Measurements from ENCODE around the gene PTMA. TPM values are rescaled to one million over a fixed set of nuclear protein-coding genes. Genes with fewer than 3 reads are reported as not detected.
"Not testable (repeated sequence)": the region's sequence is repeated elsewhere in the genome, so short reads cannot be mapped to it uniquely, and the experiment has no call there.

The PTMA gene, protein sequence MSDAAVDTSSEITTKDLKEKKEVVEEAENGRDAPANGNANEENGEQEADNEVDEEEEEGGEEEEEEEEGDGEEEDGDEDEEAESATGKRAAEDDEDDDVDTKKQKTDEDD
- total RNA-seq (100 to 1,000 TPM; 143 to 409 (median 200) TPM), polyA plus RNA-seq (100 to 1,000 TPM; 403 to 707 TPM)
- long read RNA-seq, donor 1, transcript PTMA-201 (5 exons, 1,212 nt) = minor isoform, 8 of 112 reads
- long read RNA-seq, donor 1, transcript PTMA-202 (5 exons, 1,221 nt) = major isoform, 90 of 112 reads
- long read RNA-seq, donor 1, partial matches to known transcripts = 6 of 112 reads
- long read RNA-seq, donor 1, other reads (novel, unspliced or antisense) = 8 of 112 reads
- long read RNA-seq, donor 2, transcript PTMA-201 (5 exons, 1,212 nt) = minor isoform, 17 of 178 reads
- long read RNA-seq, donor 2, transcript PTMA-202 (5 exons, 1,221 nt) = major isoform, 125 of 178 reads
- long read RNA-seq, donor 2, partial matches to known transcripts = 27 of 178 reads
- long read RNA-seq, donor 2, other reads (novel, unspliced or antisense) = 5 of 178 reads
- long read RNA-seq, donor 3, transcript PTMA-202 (5 exons, 1,221 nt) = major isoform, 92 of 125 reads
- long read RNA-seq, donor 3, transcript PTMA-201 (5 exons, 1,212 nt) = minor isoform, 14 of 125 reads
- long read RNA-seq, donor 3, partial matches to known transcripts = 11 of 125 reads
- long read RNA-seq, donor 3, other reads (novel, unspliced or antisense) = 5 of 125 reads

DNA sequence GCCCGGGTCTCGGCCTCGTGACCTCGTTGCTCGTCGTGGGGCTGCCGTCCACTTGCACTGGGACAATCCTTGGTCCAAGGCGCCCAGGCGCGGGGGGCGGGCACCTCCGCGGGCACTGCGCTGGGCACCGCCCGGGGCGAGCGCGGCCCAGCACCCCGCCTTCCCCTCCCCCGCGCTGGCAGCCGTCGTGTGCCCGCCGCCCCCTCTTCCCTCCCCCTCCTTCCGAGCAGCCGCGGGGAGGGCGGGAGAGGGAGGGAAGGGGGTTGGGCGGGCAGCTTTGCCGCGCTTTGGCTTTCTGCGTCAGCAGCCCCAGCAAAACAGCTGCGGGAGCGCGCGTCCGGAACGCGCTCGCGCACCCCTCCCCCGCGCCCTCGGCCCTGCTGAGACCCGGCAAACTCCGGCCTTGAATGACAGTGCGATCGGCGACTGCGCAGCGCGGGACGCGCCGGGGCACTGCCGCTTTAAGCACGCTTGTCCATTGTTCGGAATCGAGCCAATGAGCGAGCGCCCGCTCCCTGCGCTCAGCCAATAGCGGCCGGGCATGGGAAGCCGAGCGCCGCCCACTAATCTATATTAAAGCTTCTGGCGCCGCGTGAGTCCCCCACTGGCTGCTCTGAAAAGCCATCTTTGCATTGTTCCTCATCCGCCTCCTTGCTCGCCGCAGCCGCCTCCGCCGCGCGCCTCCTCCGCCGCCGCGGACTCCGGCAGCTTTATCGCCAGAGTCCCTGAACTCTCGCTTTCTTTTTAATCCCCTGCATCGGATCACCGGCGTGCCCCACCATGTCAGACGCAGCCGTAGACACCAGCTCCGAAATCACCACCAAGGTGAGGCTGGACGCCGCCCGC, at the start of gene PTMA:
Gene PTMA, plus strand, starts transcription at position 599 of the 846 bp plus-strand sequence. Its CDS starts 182 bp downstream, at position 781.
- no peaks in the 10 kb centered on the region for H3K9me3 ChIP-seq
- H3K4me1 ChIP-seq = peaks cover 6 to 46% (median 33%) of the 10 kb centered on the region in 12 donors
- peak within 1 kb of the TSS; percentile 63 to 99 (median 96) for H3K4me3 ChIP-seq
- 0 to 1% (median 0%) methylated on average over 38 to 97 of the region's 97 CpGs for WGBS, 4 donors
- ATAC-seq (peak; percentile 74 to 85 (median 84)), DNase-seq (peak; percentile 100)
- TF ChIP-seq POLR2A (IDR thresholded peaks at IDR 0.05) = peak; percentile 60 to 99
- TF ChIP-seq, protein P1, sequence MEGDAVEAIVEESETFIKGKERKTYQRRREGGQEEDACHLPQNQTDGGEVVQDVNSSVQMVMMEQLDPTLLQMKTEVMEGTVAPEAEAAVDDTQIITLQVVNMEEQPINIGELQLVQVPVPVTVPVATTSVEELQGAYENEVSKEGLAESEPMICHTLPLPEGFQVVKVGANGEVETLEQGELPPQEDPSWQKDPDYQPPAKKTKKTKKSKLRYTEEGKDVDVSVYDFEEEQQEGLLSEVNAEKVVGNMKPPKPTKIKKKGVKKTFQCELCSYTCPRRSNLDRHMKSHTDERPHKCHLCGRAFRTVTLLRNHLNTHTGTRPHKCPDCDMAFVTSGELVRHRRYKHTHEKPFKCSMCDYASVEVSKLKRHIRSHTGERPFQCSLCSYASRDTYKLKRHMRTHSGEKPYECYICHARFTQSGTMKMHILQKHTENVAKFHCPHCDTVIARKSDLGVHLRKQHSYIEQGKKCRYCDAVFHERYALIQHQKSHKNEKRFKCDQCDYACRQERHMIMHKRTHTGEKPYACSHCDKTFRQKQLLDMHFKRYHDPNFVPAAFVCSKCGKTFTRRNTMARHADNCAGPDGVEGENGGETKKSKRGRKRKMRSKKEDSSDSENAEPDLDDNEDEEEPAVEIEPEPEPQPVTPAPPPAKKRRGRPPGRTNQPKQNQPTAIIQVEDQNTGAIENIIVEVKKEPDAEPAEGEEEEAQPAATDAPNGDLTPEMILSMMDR (IDR thresholded peaks at IDR 0.05) = no peak
- H3K27me3 ChIP-seq = no peaks in the 10 kb centered on the region
- intact Hi-C loops (cut with DNase I) = loop anchor here in 5 of 10 donors (1.0 to 5.0 kb wide), 7 partner anchors 27 to 94 kb away; partner anchors contain the start of gene PDE6D (in 1 of the 5)
- H3K36me3 ChIP-seq = peaks cover 0 to 20% (median 16%) of the 10 kb centered on the region in 9 donors
- H3K27ac ChIP-seq = peak within 1 kb of the TSS; percentile 94 to 100 (median 99)

DNA sequence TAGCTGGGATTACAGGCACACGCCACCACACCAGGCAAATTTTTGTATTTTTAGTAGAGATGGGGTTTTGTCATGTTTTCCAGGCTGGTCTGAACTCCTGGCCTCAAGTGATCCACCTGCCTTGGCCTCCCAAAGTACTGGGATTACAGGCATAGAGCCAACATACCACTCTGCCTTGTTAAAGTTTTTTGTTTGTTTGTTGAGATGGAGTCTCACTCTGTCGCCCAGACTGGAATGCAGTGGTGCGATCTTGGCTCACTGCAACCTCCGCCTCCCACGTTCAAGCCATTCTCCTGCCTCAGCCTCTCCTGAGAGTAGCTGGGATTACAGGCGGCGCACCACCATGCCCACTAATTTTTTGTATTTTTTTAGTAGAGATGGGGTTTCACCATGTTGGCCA, 48.3 kb upstream of the PTMA start:
- H3K4me1 ChIP-seq = peaks cover 0 to 21% (median 10%) of the 10 kb centered on the region in 12 donors
- H3K4me3 ChIP-seq, H3K9me3 ChIP-seq, DNase-seq, ATAC-seq, H3K27me3 ChIP-seq, H3K27ac ChIP-seq, H3K36me3 ChIP-seq: not testable (repeated sequence)
- intact Hi-C loops (cut with DNase I) = loop anchor here in 2 of 10 donors (2.0 to 5.0 kb wide), 2 partner anchors 39 to 47 kb away; partner anchors contain the start of gene PTMA (in 1 of the 2)
- 96 to 97% (median 96%) methylated on average over 7 of the region's 7 CpGs for WGBS, 4 donors

DNA sequence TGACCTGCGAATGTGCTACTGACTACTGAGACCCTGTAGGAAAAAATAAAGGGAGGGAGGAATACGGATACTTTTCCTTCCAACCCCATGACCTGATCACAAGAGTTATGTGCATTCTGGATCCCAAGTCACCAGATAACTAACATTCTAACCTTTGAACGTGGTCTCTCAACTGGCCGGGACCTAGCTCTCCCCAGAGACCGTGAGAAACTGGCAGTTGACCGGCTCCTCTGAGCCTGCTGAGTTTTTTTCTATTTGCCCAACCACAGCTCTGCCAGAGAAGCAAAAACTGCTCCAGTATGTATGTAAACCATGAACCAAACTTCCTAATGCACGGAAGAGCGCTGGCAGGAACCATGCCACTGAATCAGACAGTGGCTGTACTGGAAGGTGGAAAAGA, 47.5 kb upstream of the PTMA start:
- intact Hi-C loops (cut with DNase I) = loop anchor here in 2 of 10 donors (1.0 to 5.0 kb wide), 3 partner anchors 18 to 46 kb away; partner anchors contain the start of gene PTMA (in 1 of the 2)
- peaks cover 0 to 29% (median 18%) of the 10 kb centered on the region in 12 donors for H3K4me1 ChIP-seq
- H3K27ac ChIP-seq = peak overlapping the region in 1 of 12 donors; percentile 99
- WGBS, 4 donors = 86 to 94% (median 91%) methylated on average over 8 of the region's 8 CpGs
- no peaks in the 10 kb centered on the region for H3K27me3 ChIP-seq
- ATAC-seq = no peak
- DNase-seq = peak in 1 of 5 donors; percentile 7
- no peaks in the 10 kb centered on the region for H3K36me3 ChIP-seq
- no peak for TF ChIP-seq POLR2A (IDR thresholded peaks at IDR 0.05)
- TF ChIP-seq, protein P1 (IDR thresholded peaks at IDR 0.05) = no peak
- no peak overlapping the region for H3K4me3 ChIP-seq
- H3K9me3 ChIP-seq = no peaks in the 10 kb centered on the region

DNA sequence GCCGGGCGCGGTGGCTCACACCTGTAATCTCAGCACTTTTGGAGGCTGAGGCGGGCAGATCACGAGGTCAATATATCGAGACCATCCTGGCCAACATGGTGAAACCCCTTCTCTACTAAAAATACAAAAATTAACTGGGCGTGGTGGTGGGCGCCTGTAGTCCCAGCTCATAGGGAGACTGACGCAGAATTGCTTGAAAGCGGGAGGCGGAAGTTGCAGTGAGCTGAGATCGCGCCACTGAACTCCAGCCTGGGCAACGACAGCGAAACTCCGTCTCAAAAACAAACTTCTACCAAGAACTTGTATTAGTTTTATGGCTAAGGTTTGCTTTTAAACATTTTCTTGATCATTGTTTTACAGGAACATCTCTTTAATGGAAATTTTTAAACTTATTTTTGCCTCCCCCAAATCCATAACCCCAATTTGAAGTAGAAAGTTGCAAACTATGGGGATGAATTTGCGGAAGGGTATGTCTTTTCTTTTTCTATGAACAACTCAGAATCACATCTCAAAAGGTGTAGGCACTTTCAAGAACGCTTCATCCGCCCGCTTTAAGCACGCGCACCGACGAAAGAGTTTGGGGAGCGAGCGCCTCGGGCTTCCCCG, 46.8 kb upstream of the PTMA start:
- DNase-seq = peak in 1 of 5 donors; percentile 4

More for the DNA sequence above, 46.8 kb upstream of the PTMA start:
- H3K4me1 ChIP-seq = peaks cover 0 to 35% (median 22%) of the 10 kb centered on the region in 12 donors
- H3K9me3 ChIP-seq = no peaks in the 10 kb centered on the region
- TF ChIP-seq, protein P1 (IDR thresholded peaks at IDR 0.05) = no peak
- no peak for TF ChIP-seq POLR2A (IDR thresholded peaks at IDR 0.05)
- no peak for ATAC-seq
- peak overlapping the region in 11 of 12 donors; percentile 19 to 65 (median 49) for H3K4me3 ChIP-seq
- peak overlapping the region; percentile 93 to 100 (median 96) for H3K27ac ChIP-seq
- intact Hi-C loops (cut with DNase I) = loop anchor here in 3 of 10 donors (1.0 to 5.0 kb wide), 6 partner anchors 18 to 47 kb away; partner anchors contain the start of gene PTMA (in 2 of the 3)
- no peaks in the 10 kb centered on the region for H3K27me3 ChIP-seq
- H3K36me3 ChIP-seq = no peaks in the 10 kb centered on the region
- WGBS, 4 donors = 63 to 69% (median 66%) methylated on average over 28 of the region's 28 CpGs

Measured in heart left ventricle (tissue), 16 donors.